Activated CD4-positive, alpha-beta T cell treated with anti-CD3 and anti-CD28 coated beads, Interleukin-2, amount 50 U/mL, for 48 hours (primary cell): Measurements from ENCODE around the gene PTCHD1.

Experiments
- DNase-seq, 2 experiments: peaks; one replicate each; pipeline ENCODE4 v3.0.0-alpha.2; 2020

Gene PTCHD1

GRCh38 chrX:23422912-23423311 lies 88.3 kb downstream of the PTCHD1 start:
- no peak for DNase-seq

GRCh38 chrX:23434356-23434884 lies 99.8 kb downstream of the PTCHD1 start:
- DNase-seq: no peak

- DNase-seq: no peak
Observed at GRCh38 chrX:23435108-23435507, 100.5 kb downstream of the PTCHD1 start.

- DNase-seq: no peak
Observed at GRCh38 chrX:23435575-23435974, 100.9 kb downstream of the PTCHD1 start.

GRCh38 chrX:23436875-23437274 lies 102.2 kb downstream of the PTCHD1 start:
- DNase-seq: no peak

- DNase-seq: no peak
Observed at GRCh38 chrX:23451266-23451665, 116.6 kb downstream of the PTCHD1 start.
